ENCODE measurements around the gene LTN1.
A peak's percentile ranks its signal among the peaks of the same experiment; 100 is the strongest.
"Not testable (repeated sequence)": the region's sequence is repeated elsewhere in the genome, so short reads cannot be mapped to it uniquely, and the experiment has no call there.

Gene LTN1, protein sequence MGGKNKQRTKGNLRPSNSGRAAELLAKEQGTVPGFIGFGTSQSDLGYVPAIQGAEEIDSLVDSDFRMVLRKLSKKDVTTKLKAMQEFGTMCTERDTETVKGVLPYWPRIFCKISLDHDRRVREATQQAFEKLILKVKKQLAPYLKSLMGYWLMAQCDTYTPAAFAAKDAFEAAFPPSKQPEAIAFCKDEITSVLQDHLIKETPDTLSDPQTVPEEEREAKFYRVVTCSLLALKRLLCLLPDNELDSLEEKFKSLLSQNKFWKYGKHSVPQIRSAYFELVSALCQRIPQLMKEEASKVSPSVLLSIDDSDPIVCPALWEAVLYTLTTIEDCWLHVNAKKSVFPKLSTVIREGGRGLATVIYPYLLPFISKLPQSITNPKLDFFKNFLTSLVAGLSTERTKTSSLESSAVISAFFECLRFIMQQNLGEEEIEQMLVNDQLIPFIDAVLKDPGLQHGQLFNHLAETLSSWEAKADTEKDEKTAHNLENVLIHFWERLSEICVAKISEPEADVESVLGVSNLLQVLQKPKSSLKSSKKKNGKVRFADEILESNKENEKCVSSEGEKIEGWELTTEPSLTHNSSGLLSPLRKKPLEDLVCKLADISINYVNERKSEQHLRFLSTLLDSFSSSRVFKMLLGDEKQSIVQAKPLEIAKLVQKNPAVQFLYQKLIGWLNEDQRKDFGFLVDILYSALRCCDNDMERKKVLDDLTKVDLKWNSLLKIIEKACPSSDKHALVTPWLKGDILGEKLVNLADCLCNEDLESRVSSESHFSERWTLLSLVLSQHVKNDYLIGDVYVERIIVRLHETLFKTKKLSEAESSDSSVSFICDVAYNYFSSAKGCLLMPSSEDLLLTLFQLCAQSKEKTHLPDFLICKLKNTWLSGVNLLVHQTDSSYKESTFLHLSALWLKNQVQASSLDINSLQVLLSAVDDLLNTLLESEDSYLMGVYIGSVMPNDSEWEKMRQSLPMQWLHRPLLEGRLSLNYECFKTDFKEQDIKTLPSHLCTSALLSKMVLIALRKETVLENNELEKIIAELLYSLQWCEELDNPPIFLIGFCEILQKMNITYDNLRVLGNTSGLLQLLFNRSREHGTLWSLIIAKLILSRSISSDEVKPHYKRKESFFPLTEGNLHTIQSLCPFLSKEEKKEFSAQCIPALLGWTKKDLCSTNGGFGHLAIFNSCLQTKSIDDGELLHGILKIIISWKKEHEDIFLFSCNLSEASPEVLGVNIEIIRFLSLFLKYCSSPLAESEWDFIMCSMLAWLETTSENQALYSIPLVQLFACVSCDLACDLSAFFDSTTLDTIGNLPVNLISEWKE (N-terminal part only)

DNA sequence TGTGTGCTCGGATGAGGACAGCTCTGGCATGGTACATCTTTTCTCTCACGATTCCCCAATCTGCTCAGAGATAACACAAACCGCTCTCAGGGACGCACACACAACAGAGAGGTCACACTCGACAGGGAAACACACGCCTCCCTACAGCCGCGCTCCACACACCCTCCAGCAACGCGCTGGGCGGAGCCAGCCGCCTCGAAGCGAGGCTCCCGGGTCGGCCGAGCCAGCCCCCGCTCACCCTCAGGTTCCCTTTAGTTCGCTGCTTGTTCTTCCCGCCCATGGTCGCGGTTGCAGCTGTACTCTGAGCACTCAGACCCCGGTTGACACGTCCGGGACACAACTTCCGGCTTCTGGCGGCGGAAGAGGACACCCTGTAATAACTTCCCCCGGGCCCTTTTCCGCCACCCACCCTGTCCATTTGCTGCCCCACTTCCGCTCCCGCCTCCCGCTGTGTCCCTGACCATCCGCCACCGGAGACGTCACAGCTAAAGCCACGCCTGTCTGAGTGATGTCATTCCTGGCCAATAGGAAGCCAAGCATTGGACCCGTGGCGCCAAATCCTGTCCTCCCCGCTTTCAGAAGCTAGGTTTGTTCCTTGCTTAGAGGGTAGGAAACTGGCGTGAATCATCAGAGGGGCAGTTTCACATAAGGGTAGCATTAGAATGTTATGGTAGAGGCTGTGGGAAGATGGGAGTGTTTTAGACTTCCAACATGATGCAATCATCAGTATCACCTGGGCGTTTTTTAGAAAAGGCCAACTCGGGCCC lies at the start of gene LTN1:
Gene LTN1 (minus strand): TSS at position 352 of the 767 bp plus-strand sequence. CDS start 72 bp downstream, at position 280.
- peak; percentile 98 for DNase-seq

DNA sequence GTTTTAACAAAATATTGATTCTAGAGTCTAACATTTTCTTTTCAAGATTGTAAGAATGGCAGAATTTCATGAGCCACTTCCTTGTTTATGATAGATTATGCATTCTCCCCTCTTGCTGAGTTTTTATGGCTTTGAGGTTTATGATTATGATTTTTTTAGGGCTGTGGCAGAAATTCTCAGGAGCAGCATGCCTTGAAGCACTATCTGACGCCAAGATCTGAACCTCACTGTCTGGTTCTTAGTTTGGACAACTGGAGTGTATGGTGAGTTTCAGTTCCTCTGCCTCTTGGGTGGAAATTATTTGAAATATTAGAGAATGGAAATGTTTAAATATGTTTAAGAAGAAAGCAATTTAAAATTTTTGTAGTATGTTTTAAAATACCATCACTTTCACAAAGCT lies 42.0 kb upstream of the LTN1 start:
- DNase-seq = no peak

DNA sequence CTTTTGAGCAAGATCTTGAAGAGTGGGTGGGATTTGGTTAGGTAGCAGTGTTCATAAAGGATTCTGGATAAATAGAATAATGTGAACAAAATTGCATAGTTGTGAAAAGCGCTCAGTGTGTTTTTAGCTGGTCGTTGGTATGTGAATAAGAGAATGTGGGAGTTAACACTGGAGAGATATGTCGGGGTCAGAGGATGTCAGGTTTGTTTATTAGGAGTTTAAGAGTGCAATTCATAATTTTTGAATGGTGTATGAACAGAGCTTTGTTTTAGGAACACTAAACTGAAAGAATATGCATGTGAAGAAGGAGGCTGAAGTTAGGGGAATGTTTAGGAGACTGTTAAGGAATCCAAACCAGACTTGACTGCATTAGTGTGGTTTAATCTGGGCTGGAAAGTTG lies 41.2 kb upstream of the LTN1 start:
- DNase-seq = no peak

DNA sequence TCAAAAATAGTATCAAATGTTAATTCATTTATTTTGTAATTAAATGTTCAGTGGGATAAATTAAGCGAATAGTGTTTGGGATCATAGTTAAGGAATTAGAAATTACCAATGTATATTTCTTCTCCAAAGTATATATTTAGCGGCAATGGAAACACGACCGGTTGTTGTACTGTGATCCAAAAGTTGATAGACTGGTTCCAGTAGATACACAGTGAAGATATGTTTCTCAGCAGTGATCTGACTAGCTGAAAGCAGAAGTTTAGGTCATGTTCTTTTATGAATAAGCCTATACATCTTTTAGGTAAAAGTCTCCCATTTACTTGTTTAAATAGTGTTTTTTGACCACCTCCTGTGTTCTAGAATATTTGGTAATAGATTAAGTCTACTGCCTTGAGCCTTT lies 40.6 kb upstream of the LTN1 start:
- no peak for DNase-seq

DNA sequence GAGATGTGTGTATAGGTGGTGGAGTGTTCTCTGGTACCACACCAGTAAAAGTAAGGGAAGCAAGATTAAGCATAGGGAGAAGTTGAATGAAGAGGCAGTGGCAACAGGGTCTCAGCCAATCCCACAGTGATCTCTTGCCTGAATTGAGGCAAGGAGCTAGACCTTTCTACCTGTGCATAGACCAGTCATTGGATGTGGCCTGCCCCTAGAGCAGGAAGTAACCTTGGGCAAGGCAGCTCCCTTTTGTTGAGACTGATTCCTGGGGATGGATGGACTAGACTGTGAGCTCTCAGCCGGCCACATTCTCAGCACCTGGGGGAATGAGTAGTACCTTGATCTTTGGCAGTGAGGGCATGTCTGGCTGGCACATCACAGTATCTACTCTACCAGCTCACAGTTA lies 38.2 kb upstream of the LTN1 start:
- no peak for DNase-seq

DNA sequence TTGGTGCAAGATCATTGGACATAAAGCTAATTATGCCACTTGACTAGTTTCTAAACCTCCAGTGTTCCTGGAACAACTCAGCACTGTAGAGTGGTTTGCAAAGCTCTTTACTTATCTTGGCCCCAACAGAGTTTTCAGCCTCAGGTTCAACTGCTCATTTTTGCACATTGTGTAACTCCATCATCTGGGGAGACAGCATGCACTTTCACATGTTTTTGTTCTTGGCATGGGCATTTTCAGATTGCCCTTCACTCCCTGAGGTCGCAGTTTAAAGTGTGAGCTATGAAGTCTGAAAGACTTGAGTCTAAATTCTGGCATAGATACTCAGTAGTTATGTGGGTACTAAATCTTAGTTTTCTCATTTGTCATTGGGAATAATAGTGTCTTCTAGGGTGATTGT lies 36.8 kb upstream of the LTN1 start:
- no peak for DNase-seq

DNA sequence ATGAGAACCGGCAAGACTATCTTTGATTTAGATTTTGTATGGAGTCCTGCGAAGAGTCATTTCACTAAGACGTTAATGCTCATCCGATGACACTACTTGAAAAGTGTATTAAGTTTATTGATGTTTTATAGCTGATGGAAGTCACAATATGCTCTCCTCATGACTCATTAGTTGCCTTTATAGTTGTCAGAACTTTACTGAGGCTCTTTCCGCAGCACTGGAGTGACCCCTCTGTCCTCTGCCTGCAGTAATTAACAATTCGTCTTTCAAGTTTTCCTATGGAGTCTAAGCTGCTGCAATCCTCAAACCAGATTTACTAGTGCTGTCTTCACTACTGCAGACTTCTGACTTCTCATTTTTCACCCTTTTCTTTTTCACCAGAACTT lies 32.6 kb upstream of the LTN1 start:
- DNase-seq = peak; percentile 26

DNA sequence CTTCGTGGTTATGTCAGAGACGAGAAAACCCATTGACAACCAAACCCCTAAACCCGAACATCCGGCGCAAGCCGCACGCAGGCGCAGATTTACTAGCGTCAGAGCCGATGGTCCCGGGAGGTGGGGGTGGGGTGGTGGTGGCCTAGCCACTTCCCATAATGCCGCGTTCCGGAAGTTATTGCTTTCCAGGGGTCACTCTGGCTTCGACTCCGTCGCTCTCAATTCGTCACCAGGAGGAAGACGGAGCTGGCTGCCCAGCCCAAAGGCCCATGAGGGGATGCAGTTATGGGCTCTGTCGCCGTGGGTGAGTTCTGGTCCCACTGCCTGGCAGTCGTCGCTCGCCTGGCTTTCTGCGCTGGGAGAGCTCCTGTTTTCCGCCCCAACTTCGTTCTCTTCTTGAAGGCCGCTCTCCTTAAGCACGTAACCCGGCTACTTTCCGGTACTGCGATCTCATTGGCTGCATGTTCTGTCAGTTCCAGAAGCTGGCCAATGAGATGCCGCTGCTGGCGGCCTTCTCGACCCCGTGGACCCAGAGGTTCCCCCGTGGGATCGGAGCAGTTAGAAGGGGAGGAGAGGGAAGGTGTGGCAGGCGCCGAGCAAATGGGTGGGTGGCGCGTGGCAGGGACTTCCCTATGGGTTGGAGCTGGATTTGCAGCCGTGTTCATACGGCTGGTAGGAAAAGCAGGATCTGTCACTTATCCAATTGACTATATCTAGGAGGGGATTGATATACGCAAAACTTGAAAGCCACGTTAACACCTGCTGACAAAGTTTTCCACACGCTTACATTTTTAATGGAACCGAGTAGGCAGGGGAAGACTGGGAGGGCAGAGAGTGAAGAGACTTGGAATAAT lies 32.0 kb upstream of the LTN1 start, which contains the start of gene USP16:
Gene USP16 (plus strand): TSS at position 195 of the 854 bp plus-strand sequence. CDS start 3,246 bp downstream, outside the sequence.
- peak; percentile 96 for DNase-seq

DNA sequence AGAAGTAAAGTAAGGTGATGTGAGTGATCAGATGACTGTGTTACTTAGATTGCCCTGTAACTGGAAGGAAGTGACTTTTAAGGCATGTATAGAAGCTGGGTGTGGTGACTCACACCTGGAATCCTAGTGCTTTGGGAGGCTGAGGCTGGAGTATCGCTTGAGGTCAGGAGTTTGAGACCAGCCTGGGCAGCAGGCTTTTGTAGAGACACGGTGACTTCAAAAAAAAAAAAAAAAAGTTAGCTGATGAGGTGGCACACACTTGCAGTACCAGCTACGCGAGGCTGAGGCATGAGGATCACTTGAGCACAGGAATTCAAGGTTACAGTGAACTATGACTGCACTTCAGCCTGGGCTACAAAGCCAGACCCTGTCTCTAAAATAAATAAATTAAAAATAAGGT lies 29.5 kb upstream of the LTN1 start:
- no peak for DNase-seq

DNA sequence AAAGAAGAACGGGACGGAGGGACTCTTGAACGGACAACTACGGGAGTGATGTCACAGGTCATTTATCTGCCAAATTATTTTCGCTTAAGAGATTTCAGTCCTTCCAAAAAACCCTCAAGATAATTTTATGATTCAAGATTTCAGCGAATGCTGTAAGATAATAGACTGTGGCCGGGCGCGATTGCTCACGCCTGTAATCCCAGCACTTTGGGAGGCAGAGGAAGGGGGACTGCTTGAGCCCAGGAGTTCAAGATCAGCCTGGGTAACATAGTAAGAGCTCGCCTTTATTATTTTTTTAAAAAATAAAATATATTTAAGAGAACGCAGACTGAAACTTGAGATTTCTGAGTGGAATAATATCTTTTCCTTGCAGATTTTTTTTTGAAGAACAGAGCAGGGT lies 25.9 kb upstream of the LTN1 start:
- DNase-seq = peak; percentile 32

DNA sequence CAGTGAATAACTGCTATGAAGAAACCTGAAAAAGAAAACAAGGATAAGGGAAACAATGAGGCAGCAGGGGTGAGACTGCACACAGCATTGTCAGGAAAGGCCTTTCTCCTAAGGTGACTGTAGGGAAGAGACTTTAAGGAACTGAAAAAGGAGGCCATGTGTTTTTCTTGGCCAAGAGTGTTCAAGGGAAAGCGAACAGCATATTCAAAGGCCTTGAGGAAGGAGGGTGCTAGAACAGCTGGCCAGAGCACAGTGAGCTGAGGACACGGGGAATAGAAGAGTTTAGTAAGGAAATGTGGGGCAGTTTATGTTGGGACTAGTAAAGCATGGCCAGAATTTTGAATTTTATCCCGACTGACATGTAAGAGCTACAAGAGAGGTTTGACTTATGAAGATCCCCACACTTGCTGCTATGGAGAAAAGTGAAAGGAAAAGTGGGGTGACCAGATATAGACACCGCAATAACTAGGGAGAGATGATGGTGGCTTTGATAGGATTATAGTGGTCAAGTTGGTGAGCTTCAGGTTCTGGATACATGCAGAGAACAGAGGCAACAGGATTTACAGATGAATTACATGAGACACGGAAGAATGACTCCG lies 25.1 kb upstream of the LTN1 start:
- DNase-seq = no peak

DNA sequence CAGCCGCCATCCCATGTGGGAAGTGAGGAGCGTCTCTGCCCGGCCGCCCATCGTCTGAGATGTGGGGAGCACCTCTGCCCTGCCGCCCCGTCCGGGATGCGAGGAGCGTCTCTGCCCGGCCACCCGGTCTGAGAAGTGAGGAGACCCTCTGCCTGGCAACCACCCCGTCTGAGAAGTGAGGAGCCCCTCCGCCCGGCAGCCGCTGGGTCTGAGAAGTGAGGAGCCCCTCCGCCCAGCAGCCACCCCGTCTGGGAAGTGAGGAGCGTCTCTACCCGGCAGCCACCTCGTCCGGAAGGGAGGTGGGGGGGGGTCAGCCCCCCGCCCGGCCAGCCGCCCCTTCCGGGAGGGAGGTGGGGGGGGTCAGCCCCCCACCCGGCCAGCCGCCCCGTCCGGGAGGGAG lies 18.6 kb upstream of the LTN1 start:
- DNase-seq = not testable (repeated sequence)

DNA sequence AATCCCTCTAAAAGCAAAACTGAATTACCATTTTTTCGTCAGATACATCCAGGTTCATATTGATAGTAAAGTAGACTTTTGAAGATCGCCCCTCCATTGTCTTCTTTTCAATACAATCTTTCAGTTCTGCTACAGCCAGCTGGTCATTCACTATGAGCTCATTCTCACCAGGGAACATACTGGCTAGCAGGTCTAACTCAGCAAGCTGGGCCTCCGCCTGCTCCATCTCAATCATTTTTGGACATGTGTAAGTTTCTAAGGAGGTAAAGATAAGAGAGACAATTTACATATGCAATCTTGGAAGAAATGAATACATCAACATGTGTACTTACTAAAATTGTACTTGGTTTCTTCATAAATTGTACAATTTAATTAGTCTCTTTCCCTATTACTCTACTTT lies 15.7 kb upstream of the LTN1 start:
- DNase-seq = no peak

DNA sequence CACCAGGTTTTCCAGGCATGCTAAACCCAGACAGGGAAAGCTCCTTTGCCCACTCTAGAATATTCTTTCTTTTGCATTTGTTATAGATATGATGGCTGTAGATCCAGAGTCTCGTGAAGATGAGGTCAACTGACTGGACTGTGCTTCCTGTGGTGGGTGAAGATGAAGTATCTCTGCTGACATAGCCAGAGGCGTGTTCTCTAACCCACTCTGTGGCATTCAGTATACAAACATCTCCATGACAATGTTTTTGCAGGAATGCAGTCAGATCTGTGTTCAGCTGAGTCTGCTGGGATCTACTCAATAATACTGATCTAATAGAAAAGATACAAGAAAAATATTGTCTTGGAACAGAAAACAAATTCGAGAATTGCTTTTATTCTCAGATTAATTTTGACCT lies 15.1 kb upstream of the LTN1 start:
- DNase-seq = no peak

DNA sequence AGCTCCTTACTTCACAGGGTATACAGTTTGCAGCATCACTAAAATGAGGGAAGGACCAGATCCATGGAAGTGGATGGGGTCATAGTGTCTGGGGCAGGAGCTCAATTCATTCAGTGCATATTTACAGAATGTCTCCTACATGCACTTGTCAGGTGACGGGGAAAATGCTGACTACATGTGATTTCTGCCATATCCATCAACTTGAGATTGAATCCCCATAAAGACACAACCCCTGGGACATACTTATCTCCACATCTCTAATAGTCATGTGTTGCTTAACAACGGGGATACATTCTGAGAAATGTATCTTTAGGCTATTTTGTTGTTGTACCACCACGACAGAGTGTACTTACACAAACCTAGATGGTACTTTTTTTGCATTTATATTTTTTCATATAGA lies 14.5 kb upstream of the LTN1 start:
- no peak for DNase-seq

DNA sequence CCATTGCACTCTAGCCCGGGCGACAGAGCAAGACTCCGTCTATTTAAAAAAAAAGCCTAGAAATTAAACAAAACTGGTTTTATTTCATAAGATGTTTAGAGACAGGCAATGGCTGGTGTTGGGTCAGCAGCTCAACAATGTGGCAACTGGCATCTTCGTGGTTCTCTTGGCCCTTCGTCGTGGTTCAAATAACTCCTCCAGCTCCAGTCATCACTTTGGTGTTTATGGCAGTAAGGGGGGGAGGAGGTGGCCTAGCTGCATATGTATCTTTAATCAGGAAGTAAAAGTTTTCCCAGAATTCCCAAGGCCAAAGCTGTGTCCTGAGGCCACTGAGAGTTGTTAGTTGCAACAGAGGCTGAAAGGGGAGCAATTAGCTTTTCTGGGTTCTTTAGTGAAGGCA lies 13.0 kb upstream of the LTN1 start:
- DNase-seq = no peak

DNA sequence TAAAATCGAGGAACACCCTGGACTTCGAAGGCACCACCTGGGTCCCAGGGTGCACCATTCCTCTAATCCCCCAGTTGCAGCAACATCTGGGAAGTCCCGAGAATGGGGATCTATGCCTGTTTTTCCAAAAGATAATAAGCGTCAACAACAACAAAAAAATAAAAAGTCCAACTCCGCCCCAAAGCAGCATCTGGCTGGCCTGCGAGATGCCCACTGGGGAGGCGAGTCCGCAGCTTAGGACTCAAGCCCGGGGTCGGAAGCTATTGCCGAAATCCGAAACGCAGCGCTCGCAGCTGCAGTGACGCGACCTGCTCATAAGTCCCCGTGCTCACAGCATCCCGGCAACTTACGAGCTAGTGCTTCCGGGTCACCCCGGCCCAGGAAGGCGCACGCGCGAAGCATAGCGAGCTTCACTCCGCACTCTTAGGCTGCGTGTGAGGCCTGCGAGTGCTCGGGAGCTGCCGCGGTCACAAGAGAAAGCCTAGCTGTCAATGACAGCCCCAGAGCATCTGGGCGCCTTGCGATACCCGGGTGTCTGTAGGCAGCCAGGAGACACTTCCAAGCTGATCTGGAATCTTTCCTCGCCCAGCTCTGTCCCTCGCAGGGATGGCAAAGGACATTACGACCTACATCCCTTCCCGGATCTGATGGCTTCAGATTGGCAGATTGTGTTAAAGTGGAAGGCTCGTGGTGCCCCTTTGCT lies 9.9 kb upstream of the LTN1 start:
- peak; percentile 98 for DNase-seq

DNA sequence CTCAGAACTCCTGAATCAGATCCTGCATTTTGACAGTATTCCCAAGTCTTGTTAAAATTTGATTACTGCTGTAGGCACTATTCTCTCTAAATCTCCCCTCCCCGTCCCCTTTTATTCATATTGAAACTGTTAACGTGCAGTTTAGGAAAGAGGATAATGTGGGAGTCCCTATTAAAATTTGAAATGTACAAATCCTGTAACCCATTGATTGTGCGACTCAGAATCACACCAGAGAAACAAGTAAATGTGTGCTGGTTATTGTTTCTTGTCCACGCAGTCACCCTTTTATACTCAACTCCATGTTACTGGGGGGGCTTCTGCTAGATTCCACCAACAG lies 584 bp upstream of the LTN1 start:
- no peak for DNase-seq

DNA sequence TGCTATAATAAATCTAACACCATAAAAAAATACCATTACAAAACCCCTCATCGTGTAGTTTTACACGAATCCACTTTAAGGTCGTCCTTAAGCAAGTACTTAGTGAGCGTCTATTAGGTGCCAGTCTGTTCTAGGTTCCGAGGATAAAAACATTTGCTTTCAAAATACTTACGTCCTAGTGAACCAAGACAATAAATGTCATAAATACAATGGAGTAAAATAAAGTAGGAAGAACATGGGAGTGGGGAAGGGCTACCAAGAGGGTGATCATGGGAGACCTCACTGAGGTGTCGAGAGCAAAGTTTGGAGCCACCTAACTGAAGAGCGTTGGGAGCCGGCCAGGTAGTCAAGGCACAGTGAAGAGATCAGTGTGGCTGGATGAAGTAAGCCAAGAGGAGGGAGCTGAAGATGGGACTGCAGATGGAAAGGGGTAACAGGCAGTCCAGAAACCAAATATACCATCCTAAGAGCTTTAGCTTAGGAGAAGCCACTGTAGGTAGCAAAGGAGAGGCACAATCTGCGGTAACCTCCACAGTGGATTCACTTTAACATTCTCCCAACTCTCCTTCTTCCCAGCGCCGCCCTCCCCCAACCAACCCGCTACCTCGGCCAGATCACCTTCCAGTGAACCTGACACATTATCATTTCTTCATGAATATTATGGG lies 684 bp downstream of the LTN1 start:
- DNase-seq = peak; percentile 33

DNA sequence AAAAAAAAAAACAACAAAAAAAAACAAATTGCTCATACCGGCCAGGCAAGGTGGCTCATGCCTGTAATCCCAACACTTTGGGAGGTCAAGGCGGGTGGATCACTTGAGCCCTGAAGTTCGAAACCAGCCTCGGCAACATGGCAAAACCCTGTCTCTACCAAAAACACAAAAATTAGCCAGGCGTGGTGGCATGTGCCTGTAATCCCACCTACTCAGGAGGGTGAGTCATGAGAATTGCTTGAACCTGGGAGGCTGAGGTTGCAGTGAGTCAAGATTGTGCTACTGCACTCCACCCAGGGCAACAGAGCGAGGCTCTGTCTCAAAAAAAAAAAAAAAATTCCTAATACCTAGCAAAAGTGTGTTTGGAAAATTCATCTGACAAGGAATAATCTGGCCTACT lies 4.5 kb downstream of the LTN1 start:
- not testable (repeated sequence) for DNase-seq
